Tibial nerve (tissue), 4 donors: Measurements from ENCODE around the gene ILRUN.

ENCODE experiments used
- CTCF ChIP-seq, 5 experiments: fragments of 200-600 bp in 3 of 5; fragments of 450-650 bp in 2 of 5; sonication (generic) in 3 of 5; IDR thresholded peaks; one replicate each; pipeline ENCODE4 v1.5.1; 2016 to 2019; ENCODE audit warnings: antibody characterized with exemption in 5 of 5, mild to moderate bottlenecking in 3 of 5, moderate library complexity in 2 of 5
- EP300 ChIP-seq, 2 donors: sonication (generic); formaldehyde crosslinking; IDR thresholded peaks; one replicate each; pipeline ENCODE4 v1.6.1; 2017; ENCODE audit warnings: antibody characterized with exemption in 2 of 2, mild to moderate bottlenecking in 1 of 2
- POLR2A ChIP-seq, 2 donors: fragments of 450-650 bp; IDR thresholded peaks; one replicate each; pipeline ENCODE4 v1.6.1; 2017; ENCODE audit warnings: antibody characterized with exemption in 2 of 2, mild to moderate bottlenecking in 2 of 2, moderate library complexity in 2 of 2

- no peak for TF ChIP-seq CTCF (IDR thresholded peaks at IDR 0.05)
- TF ChIP-seq POLR2A (IDR thresholded peaks at IDR 0.05), result no peak
- TF ChIP-seq EP300 (IDR thresholded peaks at IDR 0.05), result no peak
Measured at GRCh38 chr6:34676140-34676539, 20.4 kb downstream of the ILRUN start.
